Measurements from ENCODE around the gene LRRC8E. TPM values are rescaled to one million over a fixed set of nuclear protein-coding genes. Genes with fewer than 3 reads are reported as not detected.

LRRC8E gene
- total RNA-seq, 1 donor from 2014 or later: 4.3 TPM

- Mint-ChIP-seq H3K36me3 (peaks cover 3% of the 10 kb centered on the region), H3K4me1 (peaks cover 16% of the 10 kb centered on the region), H3K27me3 (ENCODE audit: low read depth) (peaks cover 2% of the 10 kb centered on the region), H3K4me3 (no peak overlapping the region), H3K9me3 (no peaks in the 10 kb centered on the region), H3K27ac (no peak overlapping the region)
- no peak for DNase-seq (ENCODE audit: low spot score in 2 of 2, unreplicated experiment in 2 of 2)
- no peak for TF ChIP-seq CTCF (IDR thresholded peaks at IDR 0.05; ENCODE audit: unreplicated experiment)
These were observed 12.1 kb downstream of the LRRC8E start for GRCh38 chr19:7900401-7900870.

GRCh38 chr19:7900931-7901330 lies 12.6 kb downstream of the LRRC8E start:
- Mint-ChIP-seq H3K36me3 (peaks cover 3% of the 10 kb centered on the region), H3K27ac (no peak overlapping the region), H3K4me1 (peaks cover 20% of the 10 kb centered on the region), H3K9me3 (no peaks in the 10 kb centered on the region), H3K27me3 (ENCODE audit: low read depth) (peaks cover 2% of the 10 kb centered on the region), H3K4me3 (no peak overlapping the region)
- no peak for TF ChIP-seq CTCF (IDR thresholded peaks at IDR 0.05; ENCODE audit: unreplicated experiment)
- no peak for DNase-seq (ENCODE audit: low spot score in 2 of 2, unreplicated experiment in 2 of 2)

- Mint-ChIP-seq H3K4me3 (no peak overlapping the region), H3K4me1 (peaks cover 20% of the 10 kb centered on the region), H3K9me3 (no peaks in the 10 kb centered on the region), H3K27ac (no peak overlapping the region), H3K27me3 (ENCODE audit: low read depth) (peaks cover 2% of the 10 kb centered on the region), H3K36me3 (peaks cover 3% of the 10 kb centered on the region)
- no peak for TF ChIP-seq CTCF (IDR thresholded peaks at IDR 0.05; ENCODE audit: unreplicated experiment)
- DNase-seq (ENCODE audit: low spot score in 2 of 2, unreplicated experiment in 2 of 2): no peak
These were observed 13.0 kb downstream of the LRRC8E start for GRCh38 chr19:7901337-7901736.

- H3K4me3 Mint-ChIP-seq: peak overlapping the region; percentile 80
- no peaks in the 10 kb centered on the region for H3K9me3 Mint-ChIP-seq
- peaks cover 3% of the 10 kb centered on the region for H3K36me3 Mint-ChIP-seq
- H3K27ac Mint-ChIP-seq: peak overlapping the region; percentile 97
- TF ChIP-seq CTCF (IDR thresholded peaks at IDR 0.05; ENCODE audit: unreplicated experiment): no peak
- no peak for DNase-seq (ENCODE audit: low spot score in 2 of 2, unreplicated experiment in 2 of 2)
- H3K27me3 Mint-ChIP-seq (ENCODE audit: low read depth): peaks cover 2% of the 10 kb centered on the region
- peaks cover 20% of the 10 kb centered on the region for H3K4me1 Mint-ChIP-seq
These were observed 14.5 kb downstream of the LRRC8E start for GRCh38 chr19:7902796-7903243.

GRCh38 chr19:7903244-7904073 lies 15.1 kb downstream of the LRRC8E start, which contains the start of gene MAP2K7:
Gene MAP2K7 (plus strand): TSS chr19:7903877. CDS start chr19:7903945, 68 bp downstream.
- peak within 1 kb of the TSS; percentile 85 for H3K4me3 Mint-ChIP-seq
- peaks cover 3% of the 10 kb centered on the region for H3K36me3 Mint-ChIP-seq
- TF ChIP-seq CTCF (IDR thresholded peaks at IDR 0.05; ENCODE audit: unreplicated experiment): no peak
- H3K27ac Mint-ChIP-seq: peak within 1 kb of the TSS; percentile 97
- H3K9me3 Mint-ChIP-seq: no peaks in the 10 kb centered on the region
- DNase-seq (ENCODE audit: low spot score in 2 of 2, unreplicated experiment in 2 of 2): peak; percentile 100
- peaks cover 20% of the 10 kb centered on the region for H3K4me1 Mint-ChIP-seq
- peaks cover 2% of the 10 kb centered on the region for H3K27me3 Mint-ChIP-seq (ENCODE audit: low read depth)

Data from mesothelial cell of epicardium (in vitro differentiated cells).